ENCODE measurements around the gene KCNIP4. TPM values are rescaled to one million over a fixed set of nuclear protein-coding genes. Genes with fewer than 3 reads are reported as not detected.
A peak's percentile ranks its signal among the peaks of the same experiment; 100 is the strongest.

Gene KCNIP4
- total and polyA plus RNA-seq, 2 of the 8 experiments (the other 6 are each of a cell fraction or from before 2014, with no cell fraction given), result 0.06 TPM; not detected in 1

DNA sequence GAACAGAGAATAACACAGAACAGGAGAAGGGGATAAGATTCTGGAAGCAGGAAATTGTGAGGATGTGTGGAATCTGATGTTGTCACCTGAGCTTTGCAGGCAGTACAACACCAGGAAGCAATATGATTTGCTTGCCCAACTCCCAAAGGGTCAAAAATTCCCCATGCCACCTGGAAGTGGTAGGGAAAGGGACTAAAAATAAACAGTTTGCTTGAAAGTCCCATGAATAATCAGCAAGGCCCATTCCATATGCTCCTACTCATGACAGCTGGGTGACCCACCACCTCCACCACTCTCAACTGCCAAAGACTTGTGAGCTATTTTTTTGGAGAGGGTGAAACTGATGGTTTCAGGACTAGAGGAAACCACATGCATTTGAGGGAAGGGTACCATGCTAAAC is 168.4 kb downstream of the KCNIP4 start:
- CTCF ChIA-PET (ENCODE audit: partially characterized antibody), result interaction anchor here (3.4 kb wide), 1 partner anchor 9 kb away, joined by 16 read pairs; no protein-coding TSS in a partner anchor
- H2BK12ac ChIP-seq (ENCODE audit: low read depth, low read length), result no peak overlapping the region
- no peak overlapping the region for H3K27ac ChIP-seq (ENCODE audit: low read depth, low read length)
- H3K4me3 ChIP-seq (ENCODE audit: extremely low read depth in 1 of 4, insufficient read depth in 2 of 4, low read depth in 3 of 4, low read length in 4 of 4), result no peak overlapping the region
- H3K4me1 ChIP-seq (replicated peaks in 1 of 4; ENCODE audit: control insufficient read depth in 3 of 4, insufficient read depth in 4 of 4, low read length in 3 of 4), result no peaks in the 10 kb centered on the region
- no peak overlapping the region for H2BK120ac ChIP-seq (replicated peaks; ENCODE audit: low read depth, low read length)
- H3K14ac ChIP-seq (ENCODE audit: insufficient read length), result no peak overlapping the region
- H2AK5ac ChIP-seq (ENCODE audit: low read depth, low read length), result no peak overlapping the region
- no peak overlapping the region for H3K4me2 ChIP-seq (ENCODE audit: insufficient read depth in 1 of 2, low read depth in 2 of 2, low read length in 2 of 2)
- H3K18ac ChIP-seq (ENCODE audit: extremely low read depth, low read length), result no peak overlapping the region
- POLR2A ChIA-PET (ENCODE audit: partially characterized antibody), result no interaction called here
- H3K27me3 ChIP-seq (replicated peaks in 1 of 4; ENCODE audit: control insufficient read depth in 3 of 4, extremely low read depth in 1 of 4, insufficient read depth in 3 of 4, low read length in 3 of 4), result no peaks in the 10 kb centered on the region
- H4K20me1 ChIP-seq (replicated peaks in 1 of 2; ENCODE audit: control insufficient read depth in 1 of 2, insufficient read depth in 2 of 2, low read length in 2 of 2), result no peaks in the 10 kb centered on the region
- H3K23me2 ChIP-seq (ENCODE audit: low read depth, low read length), result no peaks in the 10 kb centered on the region
- peak overlapping the region; percentile 41; the same call in 1 of the 2 replicates for H2AFZ ChIP-seq (ENCODE audit: low read length)
- H3K79me2 ChIP-seq (ENCODE audit: control insufficient read depth in 1 of 2, insufficient read depth in 2 of 2, low read length in 2 of 2), result no peaks in the 10 kb centered on the region
- H4K8ac ChIP-seq (ENCODE audit: extremely low read depth, insufficient read depth, low read length), result no peak overlapping the region
- no peaks in the 10 kb centered on the region for H3K9me3 ChIP-seq (ENCODE audit: insufficient read depth in 2 of 2, low read depth in 1 of 2, low read length in 1 of 2)
- no peak overlapping the region for H4K5ac ChIP-seq (ENCODE audit: insufficient read length, low read depth, low read length)
- DNase-seq (ENCODE audit: low read depth in 1 of 2, low spot score in 2 of 2), result no peak
- H3K4ac ChIP-seq (replicated peaks; ENCODE audit: insufficient read length, low read depth, low read length), result no peak overlapping the region
- FAIRE-seq, result no peak
- no peak overlapping the region for H2BK15ac ChIP-seq (ENCODE audit: low read length)
- H3K23ac ChIP-seq (ENCODE audit: insufficient read length), result no peak overlapping the region
- H4K91ac ChIP-seq (replicated peaks; ENCODE audit: insufficient read length, low read length), result no peak overlapping the region
- no peak overlapping the region for H3K9ac ChIP-seq (replicated peaks in 1 of 4; ENCODE audit: extremely low read depth in 1 of 4, low read depth in 3 of 4, low read length in 3 of 4)
- no peak overlapping the region for H2BK20ac ChIP-seq (ENCODE audit: low read length)
- H3K56ac ChIP-seq (replicated peaks; ENCODE audit: insufficient read length, low read depth, low read length), result no peak overlapping the region
- no peaks in the 10 kb centered on the region for H3K36me3 ChIP-seq (ENCODE audit: control insufficient read depth in 2 of 4, insufficient read depth in 4 of 4, low read length in 3 of 4)
- no peak overlapping the region for H2BK5ac ChIP-seq (ENCODE audit: low read depth, low read length)
- no peaks in the 10 kb centered on the region for H3K79me1 ChIP-seq (ENCODE audit: low read depth, low read length)
- TF ChIP-seq SIX5 (IDR thresholded peaks at IDR 0.05; ENCODE audit: low read depth, low read length) (no peak), BACH1 (IDR thresholded peaks at IDR 0.05; ENCODE audit: low read length) (no peak), TCF12 (IDR thresholded peaks at IDR 0.05; ENCODE audit: low read depth, low read length) (no peak), SIN3A (conservative IDR thresholded peaks at IDR 0.05 in 1 of 2, IDR thresholded peaks at IDR 0.05 in 1 of 2; ENCODE audit: low read depth in 1 of 2, low read length in 2 of 2) (no peak), PHF8 (conservative IDR thresholded peaks at IDR 0.05; ENCODE audit: low read depth, low read length) (no peak), FOSL1 (IDR thresholded peaks at IDR 0.05; ENCODE audit: insufficient read depth, low read depth, low read length) (no peak), CEBPB (IDR thresholded peaks at IDR 0.05; ENCODE audit: low read depth, low read length) (no peak), RXRA (IDR thresholded peaks at IDR 0.05; ENCODE audit: insufficient read depth, low read depth, low read length) (no peak), KDM4A (IDR thresholded peaks at IDR 0.05; ENCODE audit: low read depth, low read length, severe bottlenecking) (no peak), HDAC2 (IDR thresholded peaks at IDR 0.05; ENCODE audit: borderline replicate concordance in 1 of 2, low read depth in 2 of 2, low read length in 2 of 2) (no peak), TAF1 (IDR thresholded peaks at IDR 0.05; ENCODE audit: low read depth, low read length) (no peak), BRCA1 (IDR thresholded peaks at IDR 0.05; ENCODE audit: low read depth, low read length) (no peak)
- TF ChIP-seq, protein P1, sequence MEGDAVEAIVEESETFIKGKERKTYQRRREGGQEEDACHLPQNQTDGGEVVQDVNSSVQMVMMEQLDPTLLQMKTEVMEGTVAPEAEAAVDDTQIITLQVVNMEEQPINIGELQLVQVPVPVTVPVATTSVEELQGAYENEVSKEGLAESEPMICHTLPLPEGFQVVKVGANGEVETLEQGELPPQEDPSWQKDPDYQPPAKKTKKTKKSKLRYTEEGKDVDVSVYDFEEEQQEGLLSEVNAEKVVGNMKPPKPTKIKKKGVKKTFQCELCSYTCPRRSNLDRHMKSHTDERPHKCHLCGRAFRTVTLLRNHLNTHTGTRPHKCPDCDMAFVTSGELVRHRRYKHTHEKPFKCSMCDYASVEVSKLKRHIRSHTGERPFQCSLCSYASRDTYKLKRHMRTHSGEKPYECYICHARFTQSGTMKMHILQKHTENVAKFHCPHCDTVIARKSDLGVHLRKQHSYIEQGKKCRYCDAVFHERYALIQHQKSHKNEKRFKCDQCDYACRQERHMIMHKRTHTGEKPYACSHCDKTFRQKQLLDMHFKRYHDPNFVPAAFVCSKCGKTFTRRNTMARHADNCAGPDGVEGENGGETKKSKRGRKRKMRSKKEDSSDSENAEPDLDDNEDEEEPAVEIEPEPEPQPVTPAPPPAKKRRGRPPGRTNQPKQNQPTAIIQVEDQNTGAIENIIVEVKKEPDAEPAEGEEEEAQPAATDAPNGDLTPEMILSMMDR (IDR thresholded peaks at IDR 0.05; ENCODE audit: control extremely low read depth in 1 of 3, insufficient read depth in 1 of 3, low read depth in 1 of 3, low read length in 3 of 3), result no peak

All from H1 (cell line).